AG08396 (cell line): ENCODE results near the gene HAL.
A peak's percentile ranks its signal among the peaks of the same experiment; 100 is the strongest.

ENCODE experiments used
- DNase-seq: peaks from one replicate; pipeline ENCODE4 v3.0.0; 2012; ENCODE audit warnings: low spot score, mixed read lengths

Gene HAL

DNA sequence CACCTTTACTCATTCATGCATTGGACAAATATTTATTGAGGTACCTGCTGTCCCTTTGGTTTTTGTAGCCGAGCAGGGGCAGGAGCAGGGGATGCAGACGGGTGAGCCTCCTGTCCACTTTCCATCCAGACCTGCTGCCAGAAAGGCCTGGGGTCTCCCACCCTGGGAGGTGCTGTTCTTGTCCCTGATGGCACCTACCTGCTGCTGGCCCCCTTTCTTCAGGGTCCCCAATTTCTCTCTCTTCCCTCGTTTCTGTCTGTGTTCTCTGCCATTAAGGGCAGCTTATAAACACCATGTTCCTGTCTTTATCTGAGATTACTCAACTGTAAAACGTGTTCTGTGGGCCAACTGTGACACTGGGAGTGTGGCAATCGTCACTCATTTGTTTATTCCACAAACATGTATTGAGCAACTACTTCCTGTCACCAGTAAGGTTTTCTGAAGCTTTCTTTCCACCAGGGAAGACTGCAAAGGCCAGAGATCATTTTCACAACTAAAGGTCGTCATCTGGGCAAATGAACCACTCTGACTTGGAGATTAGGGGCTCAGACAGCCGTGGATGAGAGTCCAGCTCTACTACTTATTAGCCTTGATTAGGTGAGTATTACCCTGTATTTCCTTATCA, at the start of gene HAL:
Gene HAL (minus strand): TSS at position 311 of the 625 bp plus-strand sequence. CDS start 434 bp downstream, outside the sequence.
- DNase-seq, result no peak

DNA sequence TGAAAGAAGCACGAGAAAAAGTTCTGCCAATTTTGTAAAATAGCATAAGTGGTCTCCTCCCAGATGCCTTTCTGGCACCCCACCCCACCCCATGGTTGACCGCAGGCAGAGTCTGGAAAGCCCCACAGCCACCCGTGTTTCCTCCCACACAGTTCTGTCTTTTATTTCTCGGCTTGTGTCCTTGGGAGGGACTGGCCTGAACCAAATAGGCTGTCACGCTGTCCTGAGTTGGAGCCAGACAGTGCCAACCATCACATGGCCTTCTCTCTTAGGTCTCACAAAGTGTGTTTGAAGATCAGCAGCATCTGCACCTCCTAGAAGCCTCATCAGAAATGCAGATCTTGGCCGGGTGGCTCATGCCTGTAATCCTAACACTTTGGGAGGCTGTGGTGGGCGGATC, 49.4 kb upstream of the HAL start:
- no peak for DNase-seq

DNA sequence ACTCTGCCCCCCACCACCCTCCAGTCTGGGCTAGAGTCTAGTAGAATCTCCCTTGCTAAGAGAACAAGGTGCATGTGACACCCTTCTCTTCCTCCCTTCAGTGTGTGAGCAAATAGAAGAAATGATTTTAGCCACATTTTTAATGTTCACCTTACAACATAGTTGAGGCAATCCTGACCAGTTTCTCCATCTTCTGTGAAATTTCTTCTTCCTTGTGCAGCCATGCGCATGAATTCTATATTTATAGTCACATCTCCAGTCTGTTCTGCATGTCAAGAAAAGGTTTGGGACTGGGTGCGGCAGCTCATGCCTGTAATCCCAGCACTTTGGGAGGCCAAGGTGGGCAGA, 48.8 kb upstream of the HAL start:
- no peak for DNase-seq

- peak; percentile 45 for DNase-seq
These were observed 48.1 kb upstream of the HAL start for GRCh38 chr12:96044017-96044942.

DNA sequence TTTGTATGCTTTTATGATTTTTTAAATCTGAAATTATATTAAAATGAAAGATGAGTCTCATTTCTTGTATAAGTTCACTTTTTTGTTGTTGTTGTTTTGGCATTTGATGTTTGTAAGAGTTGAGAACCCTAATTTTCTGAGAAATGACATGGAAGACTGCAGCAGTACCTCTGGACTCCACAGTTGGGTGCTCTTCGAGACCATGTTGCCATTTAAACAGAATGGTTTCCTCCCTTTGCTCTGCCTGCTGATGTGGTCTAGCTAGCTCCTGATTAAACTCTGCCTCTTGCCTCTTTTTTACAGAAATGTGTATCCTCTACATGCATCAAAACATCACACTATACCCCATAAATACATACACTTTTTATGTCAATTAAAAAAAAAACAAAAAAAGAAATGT, 45.0 kb upstream of the HAL start:
- DNase-seq, result no peak

DNA sequence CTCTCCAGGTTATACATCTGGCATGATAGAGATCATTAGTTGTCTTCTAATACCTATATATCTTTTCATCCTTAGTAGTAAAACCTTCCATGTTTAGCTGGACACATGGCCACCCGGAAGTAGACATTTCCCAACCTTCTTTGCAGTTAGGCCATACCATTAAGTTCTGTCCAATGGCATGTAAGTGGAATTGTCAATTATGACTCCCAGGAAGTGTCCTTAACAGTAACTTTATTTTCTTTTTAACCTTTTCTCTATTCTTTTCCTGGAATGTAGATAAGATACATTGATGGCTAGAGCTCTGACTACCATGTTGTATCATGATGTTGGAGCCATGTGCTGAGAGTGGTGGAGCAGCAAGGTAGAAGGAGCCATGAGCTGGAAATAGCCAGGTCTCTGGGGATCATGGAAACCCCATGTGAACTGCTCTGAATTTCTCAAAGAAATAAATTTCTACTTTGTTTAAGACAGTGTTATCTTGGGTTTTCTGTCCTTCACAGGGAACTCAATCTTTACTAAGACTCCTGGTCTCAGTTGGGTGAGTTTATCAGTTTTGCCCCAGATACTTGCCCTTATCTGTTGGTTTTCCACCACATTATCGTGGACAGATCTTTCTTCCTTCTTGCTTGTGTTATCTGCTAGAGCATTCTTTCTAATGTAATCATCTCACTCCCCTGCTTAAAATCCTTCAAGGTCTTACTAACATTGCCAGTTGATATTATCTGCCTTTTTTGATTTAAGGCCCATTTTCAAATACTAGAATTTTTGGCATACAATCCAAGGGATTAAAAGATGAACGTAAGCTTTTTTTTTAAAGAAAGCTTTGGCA, 44.4 kb upstream of the HAL start:
- no peak for DNase-seq

GRCh38 chr12:96039516-96039915, 43.4 kb upstream of the HAL start:
- DNase-seq, result no peak

DNA sequence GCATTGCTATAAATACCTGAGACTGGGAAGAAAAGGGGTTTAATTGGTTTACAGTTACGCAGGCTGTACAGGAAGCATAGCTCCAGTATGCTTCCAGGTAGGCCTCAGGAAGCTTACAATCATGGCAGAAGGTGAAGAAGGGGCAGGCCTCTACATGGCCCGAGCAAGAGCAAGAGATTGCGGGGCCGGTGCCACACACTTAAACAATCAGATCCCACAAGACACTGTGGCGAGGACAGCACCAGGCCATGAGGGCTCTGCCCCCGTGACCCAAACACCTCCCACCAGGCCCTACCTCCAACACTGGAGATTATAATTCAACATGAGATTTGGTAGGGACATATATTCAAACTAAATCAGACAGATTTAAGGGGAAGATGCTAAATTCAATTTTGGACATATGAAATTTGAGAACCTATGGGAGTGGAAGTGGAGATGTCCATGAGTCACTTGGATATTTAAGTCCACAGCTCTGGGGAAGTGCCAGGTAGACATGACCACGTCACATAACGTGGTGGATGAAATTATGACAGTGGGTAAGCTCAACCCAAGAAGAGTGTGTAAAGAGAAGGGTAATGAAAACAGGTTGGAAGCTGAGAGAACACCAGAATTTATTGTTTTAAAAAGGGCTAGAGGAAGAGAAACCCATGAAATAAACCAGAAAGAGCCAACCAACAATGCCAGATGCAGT, 40.8 kb upstream of the HAL start:
- no peak for DNase-seq

- DNase-seq, result peak; percentile 93
These were observed 39.4 kb upstream of the HAL start, which contains the start of gene LTA4H for GRCh38 chr12:96035283-96036236. TSS of gene LTA4H (minus strand) at chr12:96035587. CDS start at chr12:96035519, 68 bp downstream.

GRCh38 chr12:96034621-96035282, 38.6 kb upstream of the HAL start:
- DNase-seq, result peak; percentile 35

- DNase-seq, result no peak
These were observed 37.6 kb upstream of the HAL start for GRCh38 chr12:96033549-96034389.

- DNase-seq, result no peak
These were observed 33.7 kb upstream of the HAL start for GRCh38 chr12:96029826-96030225.

DNA sequence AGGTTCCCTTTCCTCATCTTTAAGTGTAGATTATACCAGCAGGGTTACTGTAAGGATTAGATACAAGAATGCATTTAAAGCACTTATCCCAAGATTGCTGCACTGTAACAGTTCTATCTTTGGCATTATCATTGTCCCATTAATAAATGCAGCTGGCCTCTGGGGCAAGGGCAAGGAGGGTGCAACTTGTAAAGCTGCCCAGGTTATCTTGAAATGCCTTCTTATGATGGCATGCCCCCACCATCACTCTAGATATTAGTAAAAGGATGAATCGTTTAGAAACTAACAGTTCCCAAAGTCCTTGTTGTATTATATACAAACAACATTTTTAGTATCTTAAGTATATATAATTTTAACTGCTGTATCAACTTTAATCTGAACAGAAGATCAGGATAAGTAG, 32.4 kb upstream of the HAL start:
- DNase-seq, result no peak

DNA sequence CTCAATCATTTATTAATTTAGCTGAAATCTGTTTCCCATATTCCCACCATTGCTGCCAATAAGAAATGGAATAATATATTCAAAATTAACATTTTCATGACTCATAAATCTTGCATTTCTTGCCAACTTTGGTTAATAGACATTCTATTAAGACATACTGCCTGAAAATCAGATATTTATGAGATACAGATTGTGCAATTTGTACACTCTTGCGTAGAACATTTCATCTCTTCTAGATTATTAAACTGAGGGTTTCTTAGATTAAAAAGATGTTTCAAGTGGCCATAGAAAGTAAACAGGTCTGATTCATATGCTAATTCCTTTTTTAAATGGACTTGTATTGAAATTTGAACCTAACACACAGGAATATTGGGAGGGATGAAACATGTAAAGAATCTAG, 30.2 kb upstream of the HAL start:
- no peak for DNase-seq

DNA sequence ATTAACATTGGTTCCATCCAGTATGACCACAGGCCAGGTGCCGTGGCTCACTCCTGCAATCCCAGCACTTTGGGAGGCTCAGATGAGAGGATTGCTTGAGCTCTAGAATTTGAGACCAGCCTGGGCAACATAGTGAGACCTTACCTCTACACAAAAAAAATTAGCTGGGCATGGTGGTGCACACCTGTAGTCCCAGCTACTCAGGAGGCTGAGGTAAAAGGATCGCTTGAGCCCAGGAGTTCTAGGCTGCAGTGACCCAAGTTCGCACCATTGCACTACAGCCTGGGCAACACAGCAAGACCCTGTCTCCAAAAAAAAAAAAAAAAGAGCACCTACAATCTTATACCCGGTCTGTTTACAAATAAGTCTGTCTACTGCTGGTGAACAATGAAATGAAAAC, 29.4 kb upstream of the HAL start:
- no peak for DNase-seq

DNA sequence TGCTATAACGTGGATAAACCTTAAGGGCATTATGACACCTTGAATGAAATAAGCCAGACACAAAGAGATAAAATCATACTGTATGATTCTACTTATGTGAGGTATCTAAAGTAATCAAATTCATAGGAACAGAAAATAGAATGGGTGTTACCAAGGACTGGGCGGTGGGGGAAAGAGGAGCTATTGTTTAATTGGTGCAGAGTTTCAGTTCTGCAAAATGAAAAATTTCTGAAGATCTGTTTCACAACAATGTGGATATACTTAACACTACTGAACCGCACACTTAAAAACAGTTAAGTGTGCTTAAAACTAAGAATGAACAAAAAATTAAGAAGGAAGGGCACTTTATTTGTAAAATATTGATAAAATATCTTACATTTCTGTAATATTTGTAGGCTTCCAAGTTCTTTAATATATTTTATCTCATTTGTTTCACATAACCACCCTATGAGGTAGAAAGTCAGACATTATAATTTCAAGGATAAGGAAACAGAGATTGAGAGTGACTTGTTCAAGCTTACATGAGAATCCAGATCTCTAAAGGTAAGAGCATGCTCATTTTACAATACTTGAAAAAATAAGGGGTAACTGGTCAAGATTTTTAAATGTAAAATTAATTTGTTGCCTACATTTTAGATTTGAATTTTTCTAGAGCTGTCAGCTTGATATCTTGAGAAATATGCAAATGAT, 24.3 kb upstream of the HAL start:
- no peak for DNase-seq

GRCh38 chr12:96015672-96016071, 19.5 kb upstream of the HAL start:
- no peak for DNase-seq

DNA sequence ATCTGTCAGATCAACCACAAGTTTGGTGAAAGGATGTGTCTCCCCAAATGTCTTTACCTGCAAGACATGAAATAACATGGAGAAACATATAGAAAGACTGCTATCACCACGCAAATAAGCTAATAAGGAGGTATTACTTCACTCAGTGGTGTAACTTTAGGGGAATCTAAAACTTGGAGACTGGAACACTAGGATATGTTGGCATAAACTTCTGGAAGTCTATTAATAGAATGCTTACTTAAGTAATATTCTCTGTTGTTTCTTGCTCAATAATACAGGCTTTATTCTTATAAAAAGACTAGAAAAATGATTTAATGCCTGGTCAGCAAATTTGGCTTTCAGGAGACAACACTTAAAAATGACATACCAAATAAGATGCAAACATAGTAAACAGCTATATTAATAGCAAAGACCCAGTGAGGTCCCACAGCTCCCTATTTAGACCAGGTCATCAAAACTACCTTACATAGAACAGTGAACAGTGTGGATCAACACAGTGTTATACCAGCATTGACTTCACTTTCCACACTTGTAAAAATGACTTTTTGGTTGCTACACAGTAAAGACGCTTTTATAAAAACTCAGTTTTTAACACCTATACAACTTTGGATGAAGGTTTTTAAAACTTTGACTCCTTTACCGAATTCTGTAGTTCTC, 18.9 kb upstream of the HAL start:
- DNase-seq, result no peak
